HG03108 (cell line): ENCODE measurements around the gene IRS2.

ENCODE experiments used
- ATAC-seq: cut with Tn5 transposase; IDR thresholded peaks from one replicate; pipeline ENCODE4 v1.9.1; 2021; ENCODE audit warnings: moderate library complexity; ENCODE audit not compliant: unreplicated experiment

The IRS2 gene

GRCh38 chr13:109756778-109757177 lies 29.6 kb downstream of the IRS2 start:
- ATAC-seq: no peak

- no peak for ATAC-seq
Observed at GRCh38 chr13:109755997-109756396, 30.4 kb downstream of the IRS2 start.

- no peak for ATAC-seq
Observed at GRCh38 chr13:109755551-109755950, 30.8 kb downstream of the IRS2 start.

GRCh38 chr13:109751477-109751876 lies 34.9 kb downstream of the IRS2 start:
- ATAC-seq: no peak

GRCh38 chr13:109750221-109750775 lies 36.1 kb downstream of the IRS2 start:
- ATAC-seq: no peak

GRCh38 chr13:109749365-109749764 lies 37.0 kb downstream of the IRS2 start:
- no peak for ATAC-seq

GRCh38 chr13:109748677-109749076 lies 37.7 kb downstream of the IRS2 start:
- no peak for ATAC-seq

GRCh38 chr13:109747524-109747923 lies 38.9 kb downstream of the IRS2 start:
- no peak for ATAC-seq

GRCh38 chr13:109746364-109746763 lies 40.0 kb downstream of the IRS2 start:
- ATAC-seq: no peak

GRCh38 chr13:109745702-109746101 lies 40.7 kb downstream of the IRS2 start:
- no peak for ATAC-seq

GRCh38 chr13:109745060-109745459 lies 41.3 kb downstream of the IRS2 start:
- no peak for ATAC-seq

GRCh38 chr13:109744512-109745051 lies 41.8 kb downstream of the IRS2 start:
- no peak for ATAC-seq

GRCh38 chr13:109743706-109744453 lies 42.5 kb downstream of the IRS2 start:
- peak; percentile 61 for ATAC-seq

GRCh38 chr13:109741966-109742365 lies 44.4 kb downstream of the IRS2 start:
- ATAC-seq: no peak

- no peak for ATAC-seq
Observed at GRCh38 chr13:109740721-109741120, 45.7 kb downstream of the IRS2 start.

GRCh38 chr13:109740121-109740520 lies 46.3 kb downstream of the IRS2 start:
- ATAC-seq: no peak

- ATAC-seq: no peak
Observed at GRCh38 chr13:109738298-109738746, 48.1 kb downstream of the IRS2 start.

GRCh38 chr13:109737606-109738005 lies 48.8 kb downstream of the IRS2 start:
- no peak for ATAC-seq

- ATAC-seq: no peak
Observed at GRCh38 chr13:109737046-109737573, 49.3 kb downstream of the IRS2 start.

- no peak for ATAC-seq
Observed at GRCh38 chr13:109735436-109735966, 50.9 kb downstream of the IRS2 start.

- no peak for ATAC-seq
Observed at GRCh38 chr13:109734002-109734785, 52.2 kb downstream of the IRS2 start.
